GM23338 (cell line): ENCODE results near the gene SSTR5. TPM values are rescaled to one million over a fixed set of nuclear protein-coding genes. Genes with fewer than 3 reads are reported as not detected.

Source experiments
- ATAC-seq: fragments of 200-7000 bp; cut with Tn5 transposase; 3 replicates; pipeline ENCODE4 v1.9.1; 2020
- DNase-seq: peaks from one replicate; pipeline ENCODE4 v3.0.0-alpha.2; 2015; ENCODE audit warnings: low spot score
- H2AFZ ChIP-seq: fragments of 200-600 bp; sonication (generic); 2 replicates; pipeline ENCODE4 v1.8.0; 2016; ENCODE audit warnings: antibody characterized with exemption, mild to moderate bottlenecking, moderate library complexity
- H3F3A ChIP-seq: fragments of 200-600 bp; sonication (generic); replicated peaks from 2 replicates; pipeline ENCODE4 v1.8.0; 2017; ENCODE audit warnings: antibody characterized with exemption, mixed run types, low read depth
- H3K27ac ChIP-seq: fragments of 200-600 bp; sonication (generic); 2 replicates; pipeline ENCODE4 v1.6.1; 2016; ENCODE audit warnings: low read depth
- H3K27me3 ChIP-seq: fragments of 200-600 bp; sonication (generic); 2 replicates; pipeline ENCODE4 v1.8.0; 2016; ENCODE audit warnings: mild to moderate bottlenecking, mixed run types, moderate library complexity; ENCODE audit not compliant: insufficient read depth
- H3K36me3 ChIP-seq: fragments of 200-600 bp; sonication (generic); 2 replicates; pipeline ENCODE4 v1.8.0; 2016; ENCODE audit warnings: mild to moderate bottlenecking; ENCODE audit not compliant: insufficient read depth
- H3K4me1 ChIP-seq: fragments of 200-600 bp; sonication (generic); 2 replicates; pipeline ENCODE4 v1.8.0; 2016; ENCODE audit warnings: mild to moderate bottlenecking, moderate library complexity; ENCODE audit not compliant: insufficient read depth
- H3K4me2 ChIP-seq: fragments of 200-600 bp; sonication (generic); 2 replicates; pipeline ENCODE4 v1.7.1; 2017; ENCODE audit warnings: mixed run types
- H3K4me3 ChIP-seq: fragments of 200-600 bp; sonication (generic); 2 replicates; pipeline ENCODE4 v1.6.1; 2016; ENCODE audit warnings: mixed run types
- H3K79me2 ChIP-seq: fragments of 200-600 bp; sonication (generic); replicated peaks from 2 replicates; pipeline ENCODE4 v1.8.0; 2017; ENCODE audit warnings: mild to moderate bottlenecking; ENCODE audit not compliant: insufficient read depth
- H3K9me2 ChIP-seq: fragments of 200-600 bp; sonication (generic); 2 replicates; pipeline ENCODE4 v1.8.0; 2017; ENCODE audit not compliant: insufficient read depth
- H4K20me1 ChIP-seq: fragments of 200-600 bp; sonication (generic); replicated peaks from 2 replicates; pipeline ENCODE4 v1.8.0; 2017; ENCODE audit warnings: mild to moderate bottlenecking; ENCODE audit not compliant: insufficient read depth
- H3K27ac Mint-ChIP-seq: 2 replicates; pipeline ENCODE4 v1.8.0; 2020; ENCODE audit warnings: inconsistent platforms, mild to moderate bottlenecking, moderate library complexity, mixed read lengths
- H3K27me3 Mint-ChIP-seq: 3 replicates; pipeline ENCODE4 v1.8.0; 2022; ENCODE audit warnings: low read depth, mild to moderate bottlenecking, moderate library complexity, mixed read lengths, inconsistent platforms; ENCODE audit not compliant: insufficient read depth, poor library complexity
- H3K36me3 Mint-ChIP-seq: 3 replicates; pipeline ENCODE4 v1.8.0; 2021; ENCODE audit warnings: low read depth, mild to moderate bottlenecking, inconsistent platforms, moderate library complexity, mixed read lengths
- H3K4me1 Mint-ChIP-seq: 3 replicates; pipeline ENCODE4 v1.8.0; 2020; ENCODE audit warnings: mild to moderate bottlenecking, inconsistent platforms, mixed read lengths
- H3K4me3 Mint-ChIP-seq: 3 replicates; pipeline ENCODE4 v1.8.0; 2021; ENCODE audit warnings: moderate library complexity, mild to moderate bottlenecking, inconsistent platforms, mixed read lengths
- H3K9me3 Mint-ChIP-seq: 3 replicates; pipeline ENCODE4 v1.8.0; 2020; ENCODE audit warnings: moderate library complexity, mild to moderate bottlenecking, inconsistent platforms, mixed read lengths
- CREB1 ChIP-seq: fragments of 250-450 bp; sonication (Bioruptor Pico); IDR thresholded peaks from 2 replicates; pipeline ENCODE4 v1.5.0; 2020; ENCODE audit warnings: low read depth, mild to moderate bottlenecking, moderate library complexity
- CTCF ChIP-seq, 2 experiments: fragments of 200-600 bp in 1 of 2; sonication (generic) in 1 of 2; conservative IDR thresholded peaks; 2 replicates each; pipeline versions ENCODE4 v1.5.1 to v1.6.1; 2016 to 2017; ENCODE audit warnings: antibody characterized with exemption in 2 of 2, low read depth in 2 of 2, mild to moderate bottlenecking in 2 of 2, moderate library complexity in 1 of 2
- ETS1 ChIP-seq: IDR thresholded peaks from 2 replicates; pipeline ENCODE4 v1.6.1; 2016; ENCODE audit warnings: antibody characterized with exemption
- EZH2 ChIP-seq: fragments of 200-600 bp; sonication (generic); IDR thresholded peaks from one replicate; pipeline ENCODE4 v1.8.0; 2017; ENCODE audit warnings: antibody characterized with exemption, mild to moderate bottlenecking, low read depth; ENCODE audit not compliant: unreplicated experiment
- EZH2phosphoT487 ChIP-seq: fragments of 200-600 bp; sonication (generic); IDR thresholded peaks from one replicate; pipeline ENCODE4 v1.8.1; 2018; ENCODE audit warnings: antibody characterized with exemption; ENCODE audit not compliant: unreplicated experiment
- JUNB ChIP-seq: IDR thresholded peaks from one replicate; pipeline ENCODE4 v1.6.1; 2016; ENCODE audit warnings: antibody characterized with exemption; ENCODE audit not compliant: unreplicated experiment
- POLR2AphosphoS5 ChIP-seq: IDR thresholded peaks from 2 replicates; pipeline ENCODE4 v1.6.1; 2016; ENCODE audit warnings: antibody characterized with exemption, low read depth
- REST ChIP-seq: IDR thresholded peaks from one replicate; pipeline ENCODE4 v1.6.1; 2018; ENCODE audit warnings: antibody characterized with exemption; ENCODE audit not compliant: unreplicated experiment
- STAT1 ChIP-seq: IDR thresholded peaks from one replicate; pipeline ENCODE4 v1.6.1; 2016; ENCODE audit warnings: antibody characterized with exemption; ENCODE audit not compliant: unreplicated experiment
- ZNF114 ChIP-seq: fragments of 250-450 bp; sonication (Bioruptor Pico); IDR thresholded peaks from 2 replicates; pipeline ENCODE4 v1.5.0; 2020; ENCODE audit warnings: mild to moderate bottlenecking, moderate library complexity
- ZNF331 ChIP-seq: fragments of 250-450 bp; sonication (Bioruptor Pico); IDR thresholded peaks from 2 replicates; pipeline ENCODE4 v1.5.0; 2020; ENCODE audit warnings: low read depth, mild to moderate bottlenecking, moderate library complexity
- ZNF462 ChIP-seq: fragments of 250-450 bp; sonication (Bioruptor Pico); IDR thresholded peaks from 2 replicates; pipeline ENCODE4 v1.5.0; 2020; ENCODE audit warnings: mild to moderate bottlenecking, moderate library complexity
- polyA plus RNA-seq: library from polyadenylated mRNA; unstranded; fragments of >200 nt; fragmentation: Nextera tagmentation; extraction: Ambion mirVana; gene quantifications from 2 replicates; pipeline ENCODE4 v1.2.1, GENCODE V29; 2016
- total RNA-seq: library from RNA; depleted of rRNA; stranded (reverse); fragments of >200 nt; shearing (Covaris generic); gene quantifications from 2 replicates; pipeline ENCODE4 v1.2.3, GENCODE V29; 2014

SSTR5 gene
- total and polyA plus RNA-seq, 2 experiments from 2014 or later, result 0.60 to 1.0 TPM

- TF ChIP-seq STAT1 (no peak), ZNF114 (no peak), JUNB (no peak), REST (no peak), CTCF (conservative IDR thresholded peaks at IDR 0.05; ENCODE audit: low read depth in 2 of 2) (no peak), CREB1 (CRISPR knock-in tag) (no peak), ZNF331 (no peak), EZH2phosphoT487 (no peak), ZNF462 (CRISPR knock-in tag) (no peak), POLR2AphosphoS5 (no peak), ETS1 (no peak), EZH2 (no peak)
- Mint-ChIP-seq H3K36me3 (no peaks in the 10 kb centered on the region), H3K4me1 (no peaks in the 10 kb centered on the region), H3K27ac (no peak overlapping the region), H3K9me3 (no peaks in the 10 kb centered on the region), H3K4me3 (no peak overlapping the region), H3K27me3 (peaks cover 1% of the 10 kb centered on the region)
- Histone ChIP-seq H3K4me2 (no peak overlapping the region), H3K79me2 (no peaks in the 10 kb centered on the region), H3K9me2 (no peaks in the 10 kb centered on the region), H3K27ac (no peak overlapping the region), H3K4me3 (no peak overlapping the region), H3K4me1 (no peaks in the 10 kb centered on the region), H2AFZ (no peak overlapping the region), H4K20me1 (no peaks in the 10 kb centered on the region), H3F3A (no peaks in the 10 kb centered on the region), H3K36me3 (no peaks in the 10 kb centered on the region), H3K27me3 (no peaks in the 10 kb centered on the region)
- ATAC-seq (no peak), DNase-seq (no peak)
Measured at GRCh38 chr16:1124291-1124690, 51.7 kb downstream of the SSTR5 start.
